Thyroid gland (tissue), 4 donors: ENCODE data around the gene ANO6.

ENCODE experiments used
- POLR2A ChIP-seq, 2 donors: fragments of 450-650 bp; IDR thresholded peaks; one replicate each; pipeline ENCODE4 v1.6.1; 2017; ENCODE audit warnings: antibody characterized with exemption in 2 of 2, mild to moderate bottlenecking in 2 of 2, moderate library complexity in 1 of 2
- TF ChIP-seq, protein P1 (sequence below), 6 experiments: fragments of 200-600 bp in 3 of 6; fragments of 450-650 bp in 3 of 6; sonication (generic) in 3 of 6; IDR thresholded peaks; one replicate each; pipeline ENCODE4 v1.5.1; 2016 to 2019; ENCODE audit warnings: antibody characterized with exemption in 6 of 6, mild to moderate bottlenecking in 2 of 6, inconsistent platforms in 1 of 6, moderate library complexity in 1 of 6

DNA sequence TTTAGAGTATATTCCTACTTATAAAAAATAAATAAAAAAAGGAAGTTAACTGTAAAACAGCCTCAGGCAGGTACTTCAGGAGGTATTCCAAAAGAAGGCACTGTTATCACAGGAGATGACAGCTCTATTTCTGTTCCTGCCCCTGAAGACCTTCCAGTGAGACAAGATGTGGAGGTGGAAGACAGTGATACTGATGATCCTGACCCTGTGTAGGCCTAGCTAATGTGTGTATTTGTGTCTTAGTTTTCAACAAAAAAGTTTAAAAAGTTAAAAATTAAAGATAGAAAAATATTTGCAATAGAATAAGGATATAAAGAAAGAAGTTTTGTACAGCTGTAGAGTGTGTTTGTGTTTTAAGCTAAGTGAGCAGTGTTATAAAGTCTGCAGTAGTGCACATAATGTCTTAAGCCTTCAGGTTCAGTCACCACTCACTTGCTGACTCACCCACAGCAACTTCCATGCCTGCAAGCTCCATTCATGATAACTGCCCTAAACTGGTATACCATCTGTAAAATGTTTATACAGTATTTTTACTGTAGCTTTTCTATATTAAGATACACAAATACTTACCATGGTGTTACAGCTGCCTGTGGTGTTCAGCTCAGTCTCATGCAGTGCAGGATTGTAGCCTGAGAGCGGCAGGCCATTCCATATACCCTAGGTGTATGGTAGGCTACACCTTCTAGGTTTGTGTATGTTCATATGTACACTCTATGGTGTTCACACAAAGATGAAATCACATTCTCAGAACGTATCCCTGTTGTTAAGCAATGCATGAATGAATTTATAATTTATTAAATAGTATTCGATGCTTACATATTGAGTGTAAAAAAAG is 121.1 kb downstream of the ANO6 start:
- TF ChIP-seq POLR2A (IDR thresholded peaks at IDR 0.05), result no peak
- TF ChIP-seq, protein P1, sequence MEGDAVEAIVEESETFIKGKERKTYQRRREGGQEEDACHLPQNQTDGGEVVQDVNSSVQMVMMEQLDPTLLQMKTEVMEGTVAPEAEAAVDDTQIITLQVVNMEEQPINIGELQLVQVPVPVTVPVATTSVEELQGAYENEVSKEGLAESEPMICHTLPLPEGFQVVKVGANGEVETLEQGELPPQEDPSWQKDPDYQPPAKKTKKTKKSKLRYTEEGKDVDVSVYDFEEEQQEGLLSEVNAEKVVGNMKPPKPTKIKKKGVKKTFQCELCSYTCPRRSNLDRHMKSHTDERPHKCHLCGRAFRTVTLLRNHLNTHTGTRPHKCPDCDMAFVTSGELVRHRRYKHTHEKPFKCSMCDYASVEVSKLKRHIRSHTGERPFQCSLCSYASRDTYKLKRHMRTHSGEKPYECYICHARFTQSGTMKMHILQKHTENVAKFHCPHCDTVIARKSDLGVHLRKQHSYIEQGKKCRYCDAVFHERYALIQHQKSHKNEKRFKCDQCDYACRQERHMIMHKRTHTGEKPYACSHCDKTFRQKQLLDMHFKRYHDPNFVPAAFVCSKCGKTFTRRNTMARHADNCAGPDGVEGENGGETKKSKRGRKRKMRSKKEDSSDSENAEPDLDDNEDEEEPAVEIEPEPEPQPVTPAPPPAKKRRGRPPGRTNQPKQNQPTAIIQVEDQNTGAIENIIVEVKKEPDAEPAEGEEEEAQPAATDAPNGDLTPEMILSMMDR (IDR thresholded peaks at IDR 0.05), result no peak
